Rectal smooth muscle tissue (tissue), 1 donor: ENCODE data around the gene EPYC.

Experiments
- H3K27ac ChIP-seq: one replicate; pipeline ENCODE4 v1.7.0; 2013; ENCODE audit warnings: low read depth, low read length, inconsistent platforms
- H3K27me3 ChIP-seq: one replicate; pipeline ENCODE4 v1.7.0; 2013; ENCODE audit warnings: low read length; ENCODE audit not compliant: control insufficient read depth, insufficient read depth
- H3K36me3 ChIP-seq: one replicate; pipeline ENCODE4 v1.7.0; 2013; ENCODE audit warnings: low read length; ENCODE audit not compliant: control insufficient read depth, insufficient read depth
- H3K4me1 ChIP-seq: one replicate; pipeline ENCODE4 v1.7.0; 2013; ENCODE audit warnings: low read length; ENCODE audit not compliant: control insufficient read depth, insufficient read depth
- H3K4me3 ChIP-seq: one replicate; pipeline ENCODE4 v1.7.0; 2013; ENCODE audit warnings: low read length
- H3K9ac ChIP-seq: one replicate; pipeline ENCODE4 v1.7.0; 2013; ENCODE audit warnings: low read length

EPYC gene

GRCh38 chr12:90917431-90917830 lies 87.3 kb downstream of the EPYC start:
- H3K27me3 ChIP-seq = no peaks in the 10 kb centered on the region
- H3K9ac ChIP-seq = no peak overlapping the region
- H3K36me3 ChIP-seq = no peaks in the 10 kb centered on the region
- no peak overlapping the region for H3K4me3 ChIP-seq
- no peaks in the 10 kb centered on the region for H3K4me1 ChIP-seq
- H3K27ac ChIP-seq = no peak overlapping the region

DNA sequence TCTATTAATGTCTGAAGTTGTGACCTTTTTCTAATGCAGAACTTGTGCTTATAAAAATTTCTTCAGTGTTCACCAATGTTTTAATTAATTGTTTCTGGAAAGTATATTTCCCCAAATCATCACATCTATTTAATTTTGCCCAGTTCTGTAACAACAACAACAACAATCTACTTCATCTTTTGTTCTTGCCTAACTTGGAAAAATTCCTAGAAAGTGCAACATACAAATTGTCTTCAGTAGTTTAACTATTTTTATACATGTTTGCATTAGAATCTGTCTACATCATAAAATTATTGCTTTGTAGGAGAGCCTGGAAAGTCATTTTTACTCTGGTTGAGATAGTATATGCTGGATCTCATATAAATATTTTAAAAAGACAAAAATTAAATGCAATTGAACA lies 88.3 kb downstream of the EPYC start:
- H3K9ac ChIP-seq = no peak overlapping the region
- H3K4me3 ChIP-seq = no peak overlapping the region
- no peaks in the 10 kb centered on the region for H3K27me3 ChIP-seq
- no peak overlapping the region for H3K27ac ChIP-seq
- H3K4me1 ChIP-seq = no peaks in the 10 kb centered on the region
- no peaks in the 10 kb centered on the region for H3K36me3 ChIP-seq

- no peak overlapping the region for H3K27ac ChIP-seq
- no peaks in the 10 kb centered on the region for H3K27me3 ChIP-seq
- H3K4me1 ChIP-seq = no peaks in the 10 kb centered on the region
- no peak overlapping the region for H3K4me3 ChIP-seq
- H3K36me3 ChIP-seq = no peaks in the 10 kb centered on the region
- no peak overlapping the region for H3K9ac ChIP-seq
Observed at GRCh38 chr12:90915353-90915752, 89.4 kb downstream of the EPYC start.
